ENCODE data around the gene MYBPC2.

MYBPC2 gene

DNA sequence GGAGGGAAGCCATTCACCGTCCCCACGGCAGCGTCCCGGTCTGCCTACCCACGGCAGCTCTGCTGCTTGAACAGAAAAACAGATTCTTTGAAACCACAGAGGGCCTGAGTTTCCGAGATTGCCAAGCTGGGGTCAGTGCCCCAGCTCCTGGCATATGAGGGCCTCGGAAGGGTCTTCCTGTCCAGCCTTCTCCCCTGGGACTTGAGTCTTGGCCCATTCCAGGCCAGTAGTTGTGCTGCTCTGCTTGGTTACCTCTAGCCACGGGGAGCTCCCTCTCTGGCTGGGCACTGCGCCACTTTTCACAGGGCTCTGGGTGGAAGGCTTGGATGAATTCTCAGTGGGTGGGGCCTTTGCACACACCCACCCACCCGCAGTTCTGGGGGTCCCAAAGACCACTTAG, 22.6 kb upstream of the MYBPC2 start:
- DNase-seq (ENCODE audit: low spot score), result no peak

DNA sequence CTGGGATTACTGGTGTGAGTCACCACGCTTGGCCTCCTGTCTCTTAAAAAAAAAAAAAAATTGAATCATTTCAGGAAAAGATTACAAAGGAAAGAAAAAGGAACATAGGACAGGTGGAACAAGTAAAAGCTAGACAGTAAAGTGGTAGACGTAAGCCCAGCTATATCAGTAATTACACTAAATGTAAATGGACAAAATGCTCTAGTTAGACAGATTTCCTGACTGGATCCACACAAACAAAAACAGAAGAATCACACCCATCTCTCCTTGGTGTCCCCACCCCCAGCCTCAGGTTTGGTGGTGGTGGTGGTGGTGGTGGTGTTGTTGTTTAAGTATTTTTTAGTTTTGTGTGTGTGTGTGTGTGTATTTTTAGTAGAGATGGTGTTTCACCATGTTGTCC, 20.3 kb upstream of the MYBPC2 start:
- no peak for DNase-seq (ENCODE audit: low spot score)

DNA sequence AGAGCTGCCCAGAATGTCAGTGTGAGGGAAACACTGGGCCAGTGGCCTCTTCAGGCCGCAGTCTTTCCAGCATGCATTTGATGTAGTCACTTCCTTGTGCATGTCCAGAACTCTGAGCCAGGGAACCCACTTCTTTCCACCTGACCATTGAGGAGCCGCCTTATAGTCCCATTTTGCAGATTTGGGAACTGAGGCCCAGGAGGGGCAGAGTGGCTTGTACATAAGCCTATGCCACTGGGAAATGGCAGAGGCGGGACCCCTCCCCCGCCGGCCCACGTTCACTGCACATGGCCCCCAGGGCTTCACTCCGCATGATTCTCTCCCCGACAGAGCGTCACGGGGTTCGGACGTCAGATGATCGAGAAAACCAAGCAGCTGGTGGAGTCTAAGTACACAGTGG, 19.6 kb upstream of the MYBPC2 start:
- DNase-seq (ENCODE audit: low spot score), result no peak

DNA sequence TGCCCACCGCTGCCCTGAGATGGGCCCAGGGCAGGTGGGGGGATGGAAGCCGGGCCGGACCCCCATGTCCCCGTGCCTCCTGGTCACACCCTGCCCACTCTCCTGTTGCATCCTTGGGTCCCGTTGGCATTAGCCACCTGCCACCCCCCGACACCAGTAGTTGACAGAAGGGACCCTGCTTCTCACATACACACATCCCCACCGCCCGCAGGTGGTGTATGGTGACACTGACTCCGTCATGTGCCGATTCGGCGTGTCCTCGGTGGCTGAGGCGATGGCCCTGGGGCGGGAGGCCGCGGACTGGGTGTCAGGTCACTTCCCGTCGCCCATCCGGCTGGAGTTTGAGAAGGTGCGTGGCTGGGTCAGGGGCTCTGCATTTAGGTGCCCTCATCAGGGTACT, 19.2 kb upstream of the MYBPC2 start:
- DNase-seq (ENCODE audit: low spot score), result no peak

DNA sequence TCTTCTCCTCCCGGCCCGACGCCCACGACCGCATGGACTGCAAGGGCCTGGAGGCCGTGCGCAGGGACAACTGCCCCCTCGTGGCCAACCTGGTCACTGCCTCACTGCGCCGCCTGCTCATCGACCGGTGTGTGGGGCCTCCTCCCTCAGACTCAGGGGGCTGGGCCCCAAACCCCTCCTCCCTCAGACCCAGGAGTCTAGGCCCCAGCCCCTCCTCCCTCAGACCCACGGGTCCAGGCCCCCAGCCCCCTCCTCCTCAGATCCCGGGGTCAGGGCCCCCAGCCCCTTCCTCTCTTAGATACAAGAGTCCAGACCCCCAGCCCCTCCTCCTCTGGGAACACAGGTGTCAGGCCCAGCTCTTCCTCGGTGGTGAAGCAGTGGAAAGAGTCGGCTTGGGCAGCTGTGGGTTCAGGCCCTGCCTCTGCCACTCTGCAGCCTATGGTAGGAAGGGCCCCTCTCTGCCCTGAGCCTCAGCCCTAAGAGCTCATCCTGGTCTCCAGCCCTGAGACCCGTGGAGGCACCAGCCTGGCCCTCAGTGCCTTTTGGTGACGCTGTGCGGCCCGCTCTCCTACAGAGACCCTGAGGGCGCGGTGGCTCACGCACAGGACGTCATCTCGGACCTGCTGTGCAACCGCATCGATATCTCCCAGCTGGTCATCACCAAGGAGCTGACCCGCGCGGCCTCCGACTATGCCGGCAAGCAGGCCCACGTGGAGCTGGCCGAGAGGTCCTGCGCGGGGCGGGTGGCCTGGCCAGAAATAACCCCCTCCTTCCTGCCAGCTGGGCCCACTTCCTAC, 17.6 kb upstream of the MYBPC2 start:
- peak; percentile 67 for DNase-seq (ENCODE audit: low spot score)

DNA sequence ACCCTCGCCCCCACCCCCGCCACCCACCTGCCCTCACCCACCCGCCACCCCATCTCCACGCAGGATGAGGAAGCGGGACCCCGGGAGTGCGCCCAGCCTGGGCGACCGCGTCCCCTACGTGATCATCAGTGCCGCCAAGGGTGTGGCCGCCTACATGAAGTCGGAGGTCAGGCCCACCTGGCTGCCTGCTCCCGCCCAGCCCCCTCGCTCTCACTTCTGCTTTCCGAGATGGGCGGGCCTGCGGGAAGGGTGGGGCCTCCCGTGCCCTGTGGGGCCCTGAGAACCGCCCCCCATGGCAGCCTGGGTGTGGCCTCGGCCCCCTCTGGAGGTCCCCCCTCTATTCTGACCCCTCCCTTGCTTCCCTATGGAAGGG, 17.0 kb upstream of the MYBPC2 start:
- no peak for DNase-seq (ENCODE audit: low spot score)

DNA sequence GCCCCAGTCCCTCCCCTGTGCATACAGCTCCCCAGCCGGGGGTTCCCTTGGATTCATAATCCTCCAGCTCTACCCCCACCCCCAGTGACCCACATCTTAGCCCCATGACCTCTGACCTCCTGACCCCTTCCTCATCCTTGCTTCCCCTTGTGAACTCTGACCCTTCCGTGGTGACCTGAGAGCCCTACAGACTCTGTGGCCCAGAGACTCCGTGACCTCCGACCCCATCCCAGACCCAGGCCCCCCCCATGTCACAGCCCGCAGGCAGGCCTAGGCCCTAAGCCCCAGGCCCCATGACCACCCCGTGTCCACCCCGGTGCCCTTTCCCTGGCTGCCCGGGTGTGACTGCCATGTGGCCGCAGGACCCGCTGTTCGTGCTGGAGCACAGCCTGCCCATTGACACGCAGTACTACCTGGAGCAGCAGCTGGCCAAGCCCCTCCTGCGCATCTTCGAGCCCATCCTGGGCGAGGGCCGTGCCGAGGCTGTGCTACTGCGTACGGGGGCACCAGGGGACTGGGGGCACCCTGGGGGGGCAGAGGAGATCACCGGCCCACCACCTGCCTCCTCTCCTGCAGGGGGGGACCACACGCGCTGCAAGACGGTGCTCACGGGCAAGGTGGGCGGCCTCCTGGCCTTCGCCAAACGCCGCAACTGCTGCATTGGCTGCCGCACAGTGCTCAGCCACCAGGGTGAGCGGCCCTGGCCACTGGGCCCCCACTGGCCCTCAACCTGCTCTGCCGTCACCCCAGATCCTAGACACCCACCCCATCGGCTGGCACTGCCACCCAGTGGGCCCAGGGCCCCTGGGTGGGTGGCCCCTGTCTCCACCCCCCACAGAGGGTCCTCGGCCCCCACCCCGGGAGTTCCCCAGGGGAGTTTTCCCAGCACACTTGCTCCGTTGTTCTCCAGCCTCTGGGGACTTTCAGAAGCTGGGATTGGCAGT, 16.4 kb upstream of the MYBPC2 start:
- DNase-seq (ENCODE audit: low spot score), result no peak

DNA sequence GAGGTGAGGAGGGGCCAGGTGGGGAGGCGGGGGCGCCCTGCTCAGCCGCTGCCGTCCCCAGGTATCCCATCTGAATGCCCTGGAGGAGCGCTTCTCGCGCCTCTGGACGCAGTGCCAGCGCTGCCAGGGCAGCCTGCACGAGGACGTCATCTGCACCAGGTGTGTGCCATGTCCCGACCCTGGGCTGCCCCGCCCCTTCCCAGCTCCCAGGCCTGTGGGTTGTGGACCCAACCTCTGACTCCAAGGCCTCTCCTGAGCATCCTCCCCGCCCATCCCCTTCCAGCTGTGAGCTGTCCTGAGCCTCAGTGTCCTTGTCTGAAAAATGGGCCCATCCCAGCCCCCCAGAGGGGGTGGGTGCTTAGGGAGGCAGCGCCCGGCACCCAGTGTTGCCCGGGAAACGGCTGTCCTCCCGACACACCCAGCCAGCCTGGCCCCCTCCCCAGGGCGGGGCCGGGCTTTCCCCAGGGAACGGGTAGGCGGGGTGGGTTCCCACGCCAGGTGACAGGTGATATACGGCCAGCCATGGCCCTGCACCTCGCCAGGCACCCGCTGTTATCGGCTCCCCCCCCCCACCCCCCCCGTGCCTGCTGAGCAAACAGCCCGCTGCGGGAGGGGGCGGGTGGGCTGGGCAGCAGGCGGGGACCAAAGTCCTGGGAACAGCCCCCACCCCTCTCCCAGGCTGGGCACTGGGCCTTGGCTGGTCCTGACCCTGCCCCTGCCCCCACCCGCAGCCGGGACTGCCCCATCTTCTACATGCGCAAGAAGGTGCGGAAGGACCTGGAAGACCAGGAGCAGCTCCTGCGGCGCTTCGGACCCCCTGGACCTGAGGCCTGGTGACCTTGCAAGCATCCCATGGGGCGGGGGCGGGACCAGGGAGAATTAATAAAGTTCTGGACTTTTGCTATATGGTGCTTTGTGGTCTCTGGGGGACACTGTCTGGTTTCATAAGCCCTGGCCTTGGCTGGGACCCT, 15.3 kb upstream of the MYBPC2 start:
- DNase-seq (ENCODE audit: low spot score), result no peak

DNA sequence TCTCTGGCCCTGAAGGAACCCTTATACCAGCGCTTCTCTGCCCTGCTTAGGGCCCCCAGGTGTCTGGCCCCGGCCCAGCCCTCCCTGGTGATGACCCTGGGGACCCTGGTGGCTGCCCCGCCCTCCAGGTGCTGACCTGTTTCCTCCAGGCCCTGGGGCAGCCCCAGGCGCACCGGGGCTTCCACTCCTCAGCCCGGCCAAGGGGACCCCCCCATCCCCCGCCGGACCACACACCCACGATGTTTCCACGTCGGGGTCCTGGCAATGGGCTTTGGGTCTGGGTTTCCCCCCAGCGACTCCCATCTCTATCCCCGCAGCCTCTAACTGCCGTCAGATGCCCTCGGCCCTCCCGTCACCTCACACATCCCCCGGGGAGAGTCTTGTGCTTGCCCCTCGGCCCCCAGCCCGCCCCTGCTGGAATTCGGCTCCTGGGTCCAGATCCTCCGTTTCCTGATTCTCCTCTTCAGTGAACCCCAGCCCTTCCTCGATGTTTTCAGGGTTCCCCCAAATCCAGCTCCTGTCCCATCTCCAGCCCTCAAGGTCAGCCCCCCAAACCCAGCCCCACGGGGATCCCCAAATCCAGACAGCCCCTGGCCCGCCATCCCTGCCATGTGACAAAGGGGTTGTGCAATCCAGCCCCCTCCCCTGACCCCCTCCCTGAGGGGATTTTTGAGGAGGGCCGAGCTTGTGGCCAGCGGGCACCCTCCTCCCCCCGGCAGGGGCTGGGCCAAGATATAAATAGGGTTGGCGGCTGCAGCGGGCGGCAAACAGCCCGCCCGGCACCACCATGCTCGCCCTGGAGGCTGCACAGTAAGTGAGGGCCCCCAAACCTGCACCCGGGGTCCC, 14.3 kb upstream of the MYBPC2 start, which contains the start of gene SPIB:
Gene SPIB, plus strand, starts transcription at position 763 of the 846 bp plus-strand sequence. Its CDS starts 25 bp downstream, at position 788.
- no peak for DNase-seq (ENCODE audit: low spot score)

DNA sequence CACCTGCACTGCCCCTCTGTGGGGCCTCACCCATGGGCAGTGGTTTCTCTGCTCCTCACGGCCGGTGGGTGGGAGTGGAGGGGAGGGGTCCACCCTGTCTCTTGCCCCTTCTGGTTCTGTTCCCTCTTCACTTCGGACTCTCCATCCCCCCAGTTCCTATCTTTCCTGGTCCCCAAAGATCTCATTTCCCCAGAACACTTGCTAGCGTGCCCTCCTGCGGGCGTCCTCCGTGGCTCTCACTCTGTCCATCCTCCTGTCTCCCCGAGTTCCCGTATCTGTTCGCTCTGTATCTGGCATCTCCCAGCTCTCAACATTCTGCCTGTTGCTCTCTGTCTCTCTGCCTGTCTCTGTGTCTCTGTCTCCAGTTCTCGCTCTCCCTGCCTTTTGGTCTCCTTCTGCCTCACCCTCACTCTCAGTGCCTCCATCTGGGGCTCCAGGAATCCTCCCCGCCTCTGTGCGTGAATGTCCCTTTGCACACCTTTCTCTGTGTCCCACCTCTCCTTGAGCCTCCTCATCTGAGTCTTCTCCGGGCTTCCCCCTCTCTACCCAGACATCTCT, 13.6 kb upstream of the MYBPC2 start:
- DNase-seq (ENCODE audit: low spot score), result no peak

DNA sequence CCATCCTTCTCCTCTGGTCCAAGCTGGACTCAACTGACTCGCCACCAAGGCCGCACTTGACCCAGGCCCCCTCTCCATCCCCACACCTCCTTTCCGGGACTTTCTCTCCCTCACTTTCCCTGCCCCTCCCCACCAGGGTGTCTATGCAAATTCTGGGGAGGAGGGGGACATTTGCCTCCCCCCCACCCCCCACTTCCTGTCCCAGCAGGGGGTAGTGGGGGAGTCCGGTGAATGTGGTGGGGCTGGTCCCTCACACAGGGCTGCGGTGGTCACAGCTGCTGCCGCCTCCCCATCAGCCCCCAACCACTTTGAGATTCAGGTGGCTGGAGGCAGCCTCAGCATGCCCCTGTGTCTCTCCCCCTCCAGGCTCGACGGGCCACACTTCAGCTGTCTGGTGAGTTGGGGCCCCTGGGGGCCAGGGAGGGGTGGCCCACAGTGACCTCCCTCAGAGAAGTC, 13.1 kb upstream of the MYBPC2 start:
- no peak for DNase-seq (ENCODE audit: low spot score)

DNA sequence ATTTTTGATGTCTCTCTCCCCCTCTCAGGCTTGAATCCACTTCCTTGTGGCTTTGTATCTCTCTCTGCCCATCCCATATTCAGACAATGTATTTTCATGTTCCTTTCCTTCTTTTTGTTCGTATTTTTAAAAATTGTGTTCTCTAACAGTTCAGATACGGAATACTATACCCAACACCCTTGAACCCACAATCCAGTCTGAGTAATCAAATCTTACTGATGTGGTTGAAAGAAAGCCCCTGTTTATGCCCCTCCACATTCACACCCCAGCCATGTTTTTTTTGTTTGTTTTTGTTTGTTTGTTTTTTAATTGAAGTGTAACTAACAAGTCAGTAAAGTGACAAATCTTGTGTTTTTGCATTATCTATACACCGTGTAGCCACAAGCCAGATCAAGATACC, 12.6 kb upstream of the MYBPC2 start:
- no peak for DNase-seq (ENCODE audit: low spot score)

DNA sequence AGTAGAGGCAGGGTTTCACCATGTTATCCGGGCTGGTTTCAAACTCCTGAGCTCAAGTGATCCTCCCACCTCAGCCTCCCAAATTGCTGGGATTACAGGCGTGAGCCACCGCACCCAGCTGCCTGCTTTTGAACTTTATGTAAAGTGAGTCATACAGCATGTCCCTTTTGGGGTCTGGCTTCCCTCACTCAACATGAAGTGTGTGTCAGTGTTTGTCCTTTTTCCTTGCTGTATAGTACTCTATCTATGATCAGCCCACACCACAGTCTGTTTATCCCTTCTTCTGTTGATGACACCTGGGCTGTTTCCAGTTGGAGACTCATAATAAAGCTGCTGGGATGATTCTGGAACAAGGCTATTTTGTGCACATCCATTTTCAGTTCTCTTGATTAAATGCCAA, 11.9 kb upstream of the MYBPC2 start:
- DNase-seq (ENCODE audit: low spot score), result no peak

DNA sequence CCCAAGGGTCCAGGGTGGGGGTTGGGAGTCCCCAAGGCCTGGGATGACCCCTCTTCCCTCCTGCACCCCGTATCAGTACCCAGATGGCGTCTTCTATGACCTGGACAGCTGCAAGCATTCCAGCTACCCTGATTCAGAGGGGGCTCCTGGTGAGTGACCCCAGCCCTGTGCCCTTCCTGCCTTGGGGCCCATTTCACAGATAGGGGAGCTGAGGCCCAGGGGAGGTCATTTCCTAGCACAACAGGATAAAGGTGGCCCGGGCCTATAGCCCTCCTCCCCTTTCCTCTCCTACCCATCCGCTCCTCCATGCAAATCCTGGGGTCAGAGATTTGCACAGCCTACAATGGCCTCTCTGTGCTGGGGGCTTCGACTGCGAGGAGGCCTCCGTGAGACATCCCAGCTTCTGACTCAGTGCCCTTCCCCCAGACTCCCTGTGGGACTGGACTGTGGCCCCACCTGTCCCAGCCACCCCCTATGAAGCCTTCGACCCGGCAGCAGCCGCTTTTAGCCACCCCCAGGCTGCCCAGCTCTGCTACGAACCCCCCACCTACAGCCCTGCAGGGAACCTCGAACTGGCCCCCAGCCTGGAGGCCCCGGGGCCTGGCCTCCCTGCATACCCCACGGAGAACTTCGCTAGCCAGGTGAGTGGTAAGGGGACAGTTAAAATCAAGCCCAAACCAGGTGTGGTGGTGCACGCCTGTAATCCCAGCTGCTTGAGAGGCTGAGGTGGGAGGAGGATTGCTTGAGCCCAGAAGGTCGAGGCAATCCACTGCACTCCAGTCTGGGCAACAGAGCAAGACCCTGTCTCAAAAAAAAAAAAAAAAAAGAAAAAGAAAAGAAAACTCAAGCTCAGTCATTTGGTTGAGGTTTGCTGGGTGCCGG, 10.1 kb upstream of the MYBPC2 start:
- DNase-seq (ENCODE audit: low spot score), result no peak

DNA sequence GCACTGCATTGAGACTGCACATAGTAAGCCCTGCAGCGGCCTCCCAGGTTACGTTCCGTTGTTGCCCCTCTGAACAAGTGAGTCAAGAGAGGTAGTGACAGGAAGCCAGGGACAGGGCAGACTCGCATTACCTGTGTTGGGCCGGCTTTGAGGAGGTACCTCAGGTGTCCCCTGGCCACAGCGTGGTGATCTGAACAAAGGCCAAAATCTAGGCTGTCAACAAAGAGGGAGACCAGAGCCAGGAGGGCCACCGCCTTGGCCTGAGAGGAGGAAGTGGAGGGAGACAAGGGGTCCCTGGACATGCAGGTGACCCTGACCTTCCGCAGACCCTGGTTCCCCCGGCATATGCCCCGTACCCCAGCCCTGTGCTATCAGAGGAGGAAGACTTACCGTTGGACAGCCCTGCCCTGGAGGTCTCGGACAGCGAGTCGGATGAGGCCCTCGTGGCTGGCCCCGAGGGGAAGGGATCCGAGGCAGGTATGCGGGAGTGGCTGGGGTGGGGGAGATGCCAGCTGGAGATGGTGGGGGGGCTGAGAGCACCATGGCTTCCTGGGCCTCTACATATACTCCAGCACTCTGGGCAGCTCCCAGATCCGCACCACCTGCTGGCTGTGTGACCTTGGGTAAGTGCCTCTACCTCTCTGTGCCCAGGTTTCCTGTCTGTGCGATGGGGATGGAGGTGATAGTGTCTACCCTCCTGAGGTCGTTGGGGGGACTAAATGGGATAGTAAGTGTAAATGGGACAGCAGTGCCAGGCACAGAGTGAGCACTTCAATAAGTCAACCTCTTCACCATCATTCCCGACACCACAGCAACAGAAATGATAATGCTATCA, 9.2 kb upstream of the MYBPC2 start:
- DNase-seq (ENCODE audit: low spot score), result no peak

DNA sequence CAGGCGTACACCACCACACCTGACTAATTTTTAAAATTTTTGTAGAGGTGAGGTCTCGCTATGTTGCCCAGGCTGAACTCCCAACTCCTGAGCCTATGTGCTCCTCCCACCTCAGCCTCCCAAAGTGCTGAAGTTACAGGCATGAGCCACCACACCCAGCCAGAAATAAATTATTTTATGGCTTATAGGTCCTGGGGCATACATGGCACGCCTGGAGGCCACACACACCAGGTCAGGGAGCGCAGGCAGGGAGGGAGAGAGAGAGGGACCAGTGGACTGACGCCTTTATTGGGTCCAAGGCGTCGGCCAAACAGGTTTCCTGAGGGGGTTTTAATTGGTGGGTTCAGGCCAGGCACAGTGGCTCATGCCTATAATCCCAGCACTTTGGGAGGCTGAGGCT, 7.1 kb upstream of the MYBPC2 start:
- no peak for DNase-seq (ENCODE audit: low spot score)

DNA sequence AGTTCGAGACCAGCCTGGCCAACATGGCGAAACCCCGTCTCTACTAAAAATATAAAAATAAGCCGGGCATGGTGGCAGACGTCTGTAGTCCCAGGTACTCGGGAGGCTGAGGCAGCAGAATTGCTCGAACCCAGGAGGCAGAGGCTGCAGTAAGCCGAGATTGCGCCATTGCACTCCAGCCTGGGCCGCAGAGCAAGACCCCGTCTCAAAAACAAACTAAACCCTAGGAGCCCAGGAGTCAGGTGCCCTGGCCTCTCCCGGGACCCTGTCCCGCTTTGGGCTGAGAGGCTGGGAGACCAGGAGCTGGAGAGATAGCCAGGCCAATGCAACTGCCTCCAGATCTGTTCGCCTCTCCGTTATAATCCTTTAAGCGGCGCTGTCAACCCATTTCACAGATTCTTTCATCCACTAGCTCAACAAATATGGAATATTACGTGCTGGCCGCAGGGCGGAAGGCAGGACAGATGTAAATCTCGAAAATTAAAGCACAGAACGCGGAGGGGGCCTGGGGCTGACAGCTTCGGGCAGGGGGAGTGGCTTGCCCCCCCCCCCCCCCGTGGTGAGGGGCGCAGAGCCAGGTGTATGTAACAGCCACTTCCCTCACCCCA, 5.3 kb upstream of the MYBPC2 start:
- DNase-seq (ENCODE audit: low spot score), result no peak

DNA sequence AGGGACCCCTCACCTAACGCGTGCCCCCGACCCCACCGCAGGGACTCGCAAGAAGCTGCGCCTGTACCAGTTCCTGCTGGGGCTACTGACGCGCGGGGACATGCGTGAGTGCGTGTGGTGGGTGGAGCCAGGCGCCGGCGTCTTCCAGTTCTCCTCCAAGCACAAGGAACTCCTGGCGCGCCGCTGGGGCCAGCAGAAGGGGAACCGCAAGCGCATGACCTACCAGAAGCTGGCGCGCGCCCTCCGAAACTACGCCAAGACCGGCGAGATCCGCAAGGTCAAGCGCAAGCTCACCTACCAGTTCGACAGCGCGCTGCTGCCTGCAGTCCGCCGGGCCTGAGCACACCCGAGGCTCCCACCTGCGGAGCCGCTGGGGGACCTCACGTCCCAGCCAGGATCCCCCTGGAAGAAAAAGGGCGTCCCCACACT, 4.7 kb upstream of the MYBPC2 start:
- DNase-seq (ENCODE audit: low spot score), result peak; percentile 29

All from CD4-positive, alpha-beta T cell treated with Interleukin-6 at 100 ng/mL for 8 hours (primary cell).